GM12864 (cell line): ENCODE measurements around the gene TRIM56.
"Not testable (repeated sequence)": the region's sequence is repeated elsewhere in the genome, so short reads cannot be mapped to it uniquely, and the experiment has no call there.

Experiments
- DNase-seq: peaks from one replicate; pipeline ENCODE4 v3.0.0-alpha.2; 2011; ENCODE audit warnings: low read depth
- H3K4me3 ChIP-seq: 2 replicates; pipeline ENCODE4 v1.5.1; 2011; ENCODE audit warnings: mild to moderate bottlenecking, low read depth, low read length, control low read depth
- CTCF ChIP-seq: IDR thresholded peaks from 2 replicates; pipeline ENCODE4 v1.5.1; 2011; ENCODE audit warnings: low read depth, mild to moderate bottlenecking, moderate library complexity, low read length, control low read depth, inconsistent platforms; ENCODE audit errors: missing control alignments

The TRIM56 gene

GRCh38 chr7:101081432-101081831 lies 3.8 kb upstream of the TRIM56 start:
- no peak for DNase-seq
- no peak overlapping the region for H3K4me3 ChIP-seq
- TF ChIP-seq CTCF: no peak

- H3K4me3 ChIP-seq: peak overlapping the region; percentile 93
- TF ChIP-seq CTCF: no peak
- no peak for DNase-seq
Observed at GRCh38 chr7:101084865-101085161, 468 bp upstream of the TRIM56 start.

- no peak for TF ChIP-seq CTCF
Observed at GRCh38 chr7:101087334-101088068, 2.2 kb downstream of the TRIM56 start.

GRCh38 chr7:101088069-101088425 lies 2.8 kb downstream of the TRIM56 start:
- TF ChIP-seq CTCF: no peak
- no peak for DNase-seq
- H3K4me3 ChIP-seq: no peak overlapping the region

More at GRCh38 chr7:101087334-101088068, 2.2 kb downstream of the TRIM56 start:
- no peak overlapping the region for H3K4me3 ChIP-seq
- DNase-seq: no peak

GRCh38 chr7:101088858-101089529 lies 3.7 kb downstream of the TRIM56 start:
- H3K4me3 ChIP-seq: no peak overlapping the region
- no peak for TF ChIP-seq CTCF

GRCh38 chr7:101089876-101090275 lies 4.6 kb downstream of the TRIM56 start:
- no peak overlapping the region for H3K4me3 ChIP-seq
- TF ChIP-seq CTCF: no peak

More at GRCh38 chr7:101088858-101089529, 3.7 kb downstream of the TRIM56 start:
- no peak for DNase-seq

GRCh38 chr7:101092266-101092905 lies 7.1 kb downstream of the TRIM56 start:
- DNase-seq, H3K4me3 ChIP-seq: not testable (repeated sequence)

More at GRCh38 chr7:101089876-101090275, 4.6 kb downstream of the TRIM56 start:
- no peak for DNase-seq
